GM12878 (cell line): ENCODE results near the gene ICAM4.
"Not testable (repeated sequence)": the region's sequence is repeated elsewhere in the genome, so short reads cannot be mapped to it uniquely, and the experiment has no call there.

Source experiments
- CHD2 ChIP-seq: IDR thresholded peaks from 2 replicates; pipeline ENCODE4 v1.6.1; 2011; ENCODE audit warnings: low read depth, low read length, improper control_type of control experiment, borderline replicate concordance
- MTA2 ChIP-seq: fragments of 450-650 bp; IDR thresholded peaks from 2 replicates; pipeline ENCODE4 v1.6.1; 2016; ENCODE audit warnings: low read depth, mild to moderate bottlenecking, moderate library complexity
- REST ChIP-seq: IDR thresholded peaks from 2 replicates; pipeline ENCODE4 v1.6.1; 2012; ENCODE audit warnings: mild to moderate bottlenecking, low read depth, low read length
- TF ChIP-seq, protein P1 (sequence below), 3 experiments: IDR thresholded peaks in 2 of 3; conservative IDR thresholded peaks in 1 of 3; 2 replicates each; pipeline ENCODE4 v1.5.1; 2011; ENCODE audit warnings: low read depth in 3 of 3, low read length in 3 of 3, mild to moderate bottlenecking in 3 of 3, control low read depth in 2 of 3, moderate library complexity in 2 of 3, inconsistent platforms in 1 of 3, mixed read lengths in 1 of 3; ENCODE audit not compliant: control insufficient read depth in 2 of 3, insufficient read depth in 1 of 3; ENCODE audit errors: extremely low read depth in 1 of 3

DNA sequence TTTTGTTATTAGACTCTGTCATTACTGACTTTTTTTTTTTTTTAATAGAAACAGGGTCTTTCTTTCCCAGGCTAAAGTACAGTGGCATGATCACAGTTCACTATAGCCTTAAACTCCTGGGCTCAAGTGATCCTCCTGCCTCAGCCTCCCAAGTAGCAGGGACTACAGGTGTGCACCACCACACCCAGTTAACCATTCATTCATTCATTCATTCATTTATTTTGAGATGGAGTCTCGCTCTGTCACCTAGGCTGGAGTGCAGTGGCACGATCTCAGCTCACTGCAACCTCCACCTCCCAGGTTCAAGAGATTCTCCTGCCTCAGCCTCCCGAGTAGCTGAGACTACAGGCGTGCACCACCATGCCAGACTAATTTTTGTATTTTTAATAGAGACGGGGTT is 4.7 kb upstream of the ICAM4 start:
- TF ChIP-seq, protein P1, sequence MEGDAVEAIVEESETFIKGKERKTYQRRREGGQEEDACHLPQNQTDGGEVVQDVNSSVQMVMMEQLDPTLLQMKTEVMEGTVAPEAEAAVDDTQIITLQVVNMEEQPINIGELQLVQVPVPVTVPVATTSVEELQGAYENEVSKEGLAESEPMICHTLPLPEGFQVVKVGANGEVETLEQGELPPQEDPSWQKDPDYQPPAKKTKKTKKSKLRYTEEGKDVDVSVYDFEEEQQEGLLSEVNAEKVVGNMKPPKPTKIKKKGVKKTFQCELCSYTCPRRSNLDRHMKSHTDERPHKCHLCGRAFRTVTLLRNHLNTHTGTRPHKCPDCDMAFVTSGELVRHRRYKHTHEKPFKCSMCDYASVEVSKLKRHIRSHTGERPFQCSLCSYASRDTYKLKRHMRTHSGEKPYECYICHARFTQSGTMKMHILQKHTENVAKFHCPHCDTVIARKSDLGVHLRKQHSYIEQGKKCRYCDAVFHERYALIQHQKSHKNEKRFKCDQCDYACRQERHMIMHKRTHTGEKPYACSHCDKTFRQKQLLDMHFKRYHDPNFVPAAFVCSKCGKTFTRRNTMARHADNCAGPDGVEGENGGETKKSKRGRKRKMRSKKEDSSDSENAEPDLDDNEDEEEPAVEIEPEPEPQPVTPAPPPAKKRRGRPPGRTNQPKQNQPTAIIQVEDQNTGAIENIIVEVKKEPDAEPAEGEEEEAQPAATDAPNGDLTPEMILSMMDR (IDR thresholded peaks at IDR 0.05 in 2 of 3, conservative IDR thresholded peaks at IDR 0.05 in 1 of 3; ENCODE audit: control insufficient read depth in 2 of 3, extremely low read depth in 1 of 3, insufficient read depth in 1 of 3, low read depth in 3 of 3, low read length in 3 of 3): not testable (repeated sequence)
- not testable (repeated sequence) for TF ChIP-seq REST, MTA2, CHD2
